ENCODE measurements around the gene SMIM11.
"Not testable (repeated sequence)": the region's sequence is repeated elsewhere in the genome, so short reads cannot be mapped to it uniquely, and the experiment has no call there.

The SMIM11 gene

DNA sequence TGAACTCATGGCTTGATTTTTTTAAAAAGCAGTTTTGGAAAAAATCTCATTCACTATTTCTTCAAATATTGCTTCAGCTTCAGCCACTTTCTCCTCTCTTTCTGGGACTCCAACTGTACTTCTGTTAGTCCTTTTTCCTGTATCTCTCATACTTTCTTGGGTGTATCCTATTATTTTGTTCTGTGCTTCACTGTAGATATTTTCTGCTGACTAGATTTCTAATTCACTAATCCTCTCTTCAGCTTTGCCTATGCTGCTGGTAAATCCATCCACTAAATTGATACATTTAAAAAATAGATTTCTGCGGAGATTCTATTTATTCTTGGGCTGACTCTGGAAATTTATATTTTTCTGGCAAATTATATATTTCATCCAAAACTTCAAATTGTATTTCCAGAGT is 16.4 kb upstream of the SMIM11 start:
- H3K27me3 ChIP-seq (ENCODE audit: control insufficient read depth, insufficient read depth, low read length): no peaks in the 10 kb centered on the region
- no peaks in the 10 kb centered on the region for H3K9me3 ChIP-seq (ENCODE audit: control insufficient read depth, insufficient read depth, low read length)
- no peak overlapping the region for H3K4me3 ChIP-seq (ENCODE audit: low read depth, low read length)
- no peaks in the 10 kb centered on the region for H3K36me3 ChIP-seq (ENCODE audit: control insufficient read depth, insufficient read depth, low read length)
- no peaks in the 10 kb centered on the region for H3K4me1 ChIP-seq (ENCODE audit: control insufficient read depth, insufficient read depth, low read length)
- no peak overlapping the region for H3K9ac ChIP-seq (ENCODE audit: low read depth, low read length)

DNA sequence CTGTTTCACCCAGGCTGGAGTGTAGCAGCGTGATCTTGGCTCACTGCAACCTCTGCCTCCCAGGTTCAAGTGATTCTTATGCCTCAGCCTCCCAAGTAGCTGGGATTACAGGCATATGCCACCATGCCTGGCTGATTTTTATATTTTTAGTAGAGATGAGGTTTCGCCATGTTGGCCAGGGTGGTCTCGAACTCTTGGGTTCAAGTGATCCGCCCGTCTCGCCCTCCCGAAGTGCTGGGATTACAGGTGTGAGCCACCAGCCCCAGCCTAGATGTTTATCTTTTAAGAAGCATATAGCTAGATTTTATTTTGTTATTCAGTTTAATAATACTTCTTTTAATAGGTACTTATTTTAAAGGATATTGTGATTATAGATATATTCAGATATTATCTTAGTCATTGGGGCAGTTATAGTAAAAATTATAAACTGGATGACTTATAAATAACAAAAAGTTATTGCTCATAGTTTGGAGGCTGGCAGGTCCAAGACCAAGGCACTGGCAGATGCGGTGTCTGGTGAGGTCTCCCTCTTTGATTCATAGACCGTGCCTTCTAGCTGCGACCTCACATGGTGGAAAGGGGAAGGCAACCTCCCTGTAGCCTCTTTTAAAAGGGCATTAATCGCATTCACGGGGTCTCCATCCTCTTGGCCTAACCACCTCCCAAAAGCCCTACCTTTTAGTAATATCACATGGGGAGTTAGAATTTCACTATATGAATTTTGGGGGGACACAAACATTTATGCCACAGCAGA is 14.6 kb upstream of the SMIM11 start:
- H3K27me3 ChIP-seq (ENCODE audit: control insufficient read depth, insufficient read depth, low read length): no peaks in the 10 kb centered on the region

DNA sequence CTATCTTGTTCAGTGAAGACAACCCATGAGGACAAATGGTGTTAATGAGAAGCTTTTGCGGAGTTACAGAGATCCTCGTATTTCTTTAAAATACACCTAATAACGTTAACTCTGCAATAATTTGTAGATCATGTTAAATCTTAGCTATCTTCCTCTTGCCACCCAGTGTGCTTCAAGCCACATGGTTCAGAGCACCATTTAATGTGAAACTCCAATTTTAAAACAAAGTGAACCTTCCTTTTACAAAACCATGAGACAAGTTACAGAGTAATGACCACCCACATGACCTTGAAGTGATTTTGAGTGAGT is 13.2 kb upstream of the SMIM11 start:
- Histone ChIP-seq H3K9me3 (ENCODE audit: control insufficient read depth, insufficient read depth, low read length) (no peaks in the 10 kb centered on the region), H3K4me3 (ENCODE audit: low read depth, low read length) (no peak overlapping the region), H3K27me3 (ENCODE audit: control insufficient read depth, insufficient read depth, low read length) (no peaks in the 10 kb centered on the region), H3K9ac (ENCODE audit: low read depth, low read length) (no peak overlapping the region), H3K4me1 (ENCODE audit: control insufficient read depth, insufficient read depth, low read length) (no peaks in the 10 kb centered on the region), H3K36me3 (ENCODE audit: control insufficient read depth, insufficient read depth, low read length) (no peaks in the 10 kb centered on the region)

More for the DNA sequence above, 14.6 kb upstream of the SMIM11 start:
- Histone ChIP-seq H3K9me3 (ENCODE audit: control insufficient read depth, insufficient read depth, low read length) (no peaks in the 10 kb centered on the region), H3K36me3 (ENCODE audit: control insufficient read depth, insufficient read depth, low read length) (no peaks in the 10 kb centered on the region), H3K4me1 (ENCODE audit: control insufficient read depth, insufficient read depth, low read length) (no peaks in the 10 kb centered on the region), H3K9ac (ENCODE audit: low read depth, low read length) (no peak overlapping the region), H3K4me3 (ENCODE audit: low read depth, low read length) (no peak overlapping the region)

DNA sequence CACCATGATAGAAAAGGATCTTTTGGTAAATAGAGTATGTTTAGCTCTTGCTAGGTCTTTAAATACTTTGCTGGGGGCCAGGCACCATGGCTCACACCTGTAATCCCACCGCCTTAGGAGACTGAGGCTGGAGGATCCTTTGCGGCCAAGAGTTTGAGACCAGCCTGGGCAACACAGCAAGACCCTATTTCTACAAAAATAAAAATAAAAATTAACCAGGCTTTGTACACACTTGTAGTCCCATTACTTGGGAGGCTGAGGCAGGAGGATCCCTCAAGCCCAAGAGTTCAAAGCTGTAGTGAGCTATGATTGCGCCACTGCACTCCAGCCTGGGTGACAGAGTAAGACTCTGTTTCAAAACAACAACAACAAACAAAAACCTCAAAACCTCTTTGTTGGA is 12.6 kb upstream of the SMIM11 start:
- Histone ChIP-seq H3K36me3 (ENCODE audit: control insufficient read depth, insufficient read depth, low read length) (no peaks in the 10 kb centered on the region), H3K9me3 (ENCODE audit: control insufficient read depth, insufficient read depth, low read length) (no peaks in the 10 kb centered on the region), H3K9ac (ENCODE audit: low read depth, low read length) (no peak overlapping the region), H3K4me1 (ENCODE audit: control insufficient read depth, insufficient read depth, low read length) (peaks cover 1% of the 10 kb centered on the region), H3K27me3 (ENCODE audit: control insufficient read depth, insufficient read depth, low read length) (no peaks in the 10 kb centered on the region), H3K4me3 (ENCODE audit: low read depth, low read length) (no peak overlapping the region)

- Histone ChIP-seq H3K36me3 (ENCODE audit: control insufficient read depth, insufficient read depth, low read length) (no peaks in the 10 kb centered on the region), H3K9me3 (ENCODE audit: control insufficient read depth, insufficient read depth, low read length) (no peaks in the 10 kb centered on the region), H3K4me1 (ENCODE audit: control insufficient read depth, insufficient read depth, low read length) (peaks cover 3% of the 10 kb centered on the region), H3K9ac (ENCODE audit: low read depth, low read length) (no peak within 1 kb of the TSS), H3K27me3 (ENCODE audit: control insufficient read depth, insufficient read depth, low read length) (no peaks in the 10 kb centered on the region), H3K4me3 (ENCODE audit: low read depth, low read length) (no peak within 1 kb of the TSS)
Measured at GRCh38 chr21:34363733-34364132, 11.6 kb upstream of the SMIM11 start, which contains the start of gene KCNE2. Gene KCNE2, plus strand, starts transcription at chr21:34364006. Its CDS starts 6,473 bp downstream, at chr21:34370479.

DNA sequence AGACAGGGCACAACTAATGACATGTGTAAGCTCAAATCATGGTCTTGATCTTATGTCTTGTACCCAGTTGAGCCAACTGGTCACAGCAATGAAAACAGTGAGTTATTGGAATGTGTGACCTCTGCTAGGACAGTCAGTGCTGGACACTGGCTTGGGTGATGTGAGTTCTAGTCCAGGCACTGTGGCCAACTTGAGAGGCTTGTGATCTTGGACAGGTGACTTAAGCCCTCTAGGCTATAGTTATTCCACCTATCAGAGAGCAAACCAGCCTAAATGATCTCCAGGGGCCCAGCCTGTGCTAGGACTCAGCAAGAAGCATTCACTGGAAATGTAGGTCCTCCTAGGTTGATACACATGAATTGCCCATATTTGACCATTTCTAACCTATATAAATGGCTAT is 10.4 kb upstream of the SMIM11 start:
- Histone ChIP-seq H3K4me3 (ENCODE audit: low read depth, low read length) (no peak overlapping the region), H3K4me1 (ENCODE audit: control insufficient read depth, insufficient read depth, low read length) (peaks cover 3% of the 10 kb centered on the region), H3K36me3 (ENCODE audit: control insufficient read depth, insufficient read depth, low read length) (no peaks in the 10 kb centered on the region), H3K27me3 (ENCODE audit: control insufficient read depth, insufficient read depth, low read length) (no peaks in the 10 kb centered on the region), H3K9me3 (ENCODE audit: control insufficient read depth, insufficient read depth, low read length) (no peaks in the 10 kb centered on the region), H3K9ac (ENCODE audit: low read depth, low read length) (no peak overlapping the region)

DNA sequence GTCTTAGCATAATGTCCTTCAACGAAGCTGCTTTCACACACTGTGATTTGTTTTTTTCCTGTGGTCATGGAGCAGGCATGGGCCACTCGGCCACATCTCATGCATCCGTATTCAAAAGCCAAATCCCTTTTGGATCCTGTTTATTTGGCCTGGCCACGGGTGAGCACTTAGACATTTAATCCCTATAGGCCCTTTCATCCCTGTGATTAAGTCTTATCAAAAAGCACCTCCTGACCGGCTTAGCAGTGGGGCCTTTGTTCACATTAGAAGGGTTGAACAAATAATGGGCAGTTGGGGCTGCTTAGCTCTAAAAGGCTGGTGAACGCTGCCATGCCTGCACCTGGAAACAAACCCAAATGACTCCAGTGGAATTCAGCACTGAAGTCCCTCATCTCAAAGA is 9.5 kb upstream of the SMIM11 start:
- no peaks in the 10 kb centered on the region for H3K27me3 ChIP-seq (ENCODE audit: control insufficient read depth, insufficient read depth, low read length)

DNA sequence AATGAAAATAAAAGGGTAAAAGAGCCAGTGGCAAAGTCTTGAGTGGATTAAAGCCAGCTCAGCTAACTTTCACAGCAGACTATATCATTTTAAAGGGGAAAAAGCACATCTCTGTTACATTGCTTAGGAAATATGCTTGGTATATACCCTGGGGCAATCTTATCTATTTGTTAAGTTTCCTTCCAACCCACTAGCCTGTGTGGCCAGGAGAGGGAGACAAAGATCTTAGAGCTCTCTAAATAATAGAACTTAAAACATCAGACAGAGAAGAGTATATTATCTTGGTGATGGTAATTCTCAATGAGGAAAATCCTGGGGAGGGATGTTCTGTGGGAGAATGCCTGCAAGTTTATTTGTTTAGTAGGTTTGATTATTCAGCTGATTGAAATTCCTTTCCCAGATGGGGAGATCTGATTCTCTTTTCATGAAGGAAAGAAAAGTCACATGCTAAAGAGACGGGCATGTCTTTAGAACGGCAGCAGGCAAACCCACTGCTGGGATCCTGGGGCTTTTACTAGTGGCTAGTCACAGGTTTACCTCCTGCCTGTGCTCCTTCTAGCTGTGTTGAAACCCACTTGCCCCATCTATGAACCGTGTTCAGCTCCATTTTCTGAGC is 7.9 kb upstream of the SMIM11 start:
- peaks cover 3% of the 10 kb centered on the region for H3K4me1 ChIP-seq (ENCODE audit: control insufficient read depth, insufficient read depth, low read length)

More for the DNA sequence above, 9.5 kb upstream of the SMIM11 start:
- Histone ChIP-seq H3K4me1 (ENCODE audit: control insufficient read depth, insufficient read depth, low read length) (peaks cover 3% of the 10 kb centered on the region), H3K9me3 (ENCODE audit: control insufficient read depth, insufficient read depth, low read length) (no peaks in the 10 kb centered on the region), H3K36me3 (ENCODE audit: control insufficient read depth, insufficient read depth, low read length) (no peaks in the 10 kb centered on the region), H3K4me3 (ENCODE audit: low read depth, low read length) (no peak overlapping the region), H3K9ac (ENCODE audit: low read depth, low read length) (no peak overlapping the region)

DNA sequence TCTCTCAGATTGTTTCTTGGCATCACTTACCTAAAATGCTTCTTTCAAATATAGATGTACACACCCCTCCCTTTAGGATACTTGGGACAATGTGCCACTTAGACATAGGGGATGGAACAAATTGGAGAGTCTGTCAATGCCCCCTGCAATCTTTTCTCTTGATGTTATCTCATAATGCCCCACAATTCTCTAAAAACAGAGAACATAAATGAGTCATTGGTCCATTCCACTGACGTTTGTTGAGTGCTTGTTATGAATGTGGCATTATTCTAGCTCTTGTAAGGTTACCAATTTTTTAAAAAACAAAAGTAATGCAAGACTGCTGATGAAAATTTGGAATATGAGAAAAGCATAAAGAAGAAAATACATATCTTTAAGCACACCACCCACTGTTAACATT is 5.6 kb upstream of the SMIM11 start:
- Histone ChIP-seq H3K4me3 (ENCODE audit: low read depth, low read length) (no peak overlapping the region), H3K27me3 (ENCODE audit: control insufficient read depth, insufficient read depth, low read length) (no peaks in the 10 kb centered on the region), H3K36me3 (ENCODE audit: control insufficient read depth, insufficient read depth, low read length) (no peaks in the 10 kb centered on the region), H3K9me3 (ENCODE audit: control insufficient read depth, insufficient read depth, low read length) (no peaks in the 10 kb centered on the region), H3K9ac (ENCODE audit: low read depth, low read length) (no peak overlapping the region), H3K4me1 (ENCODE audit: control insufficient read depth, insufficient read depth, low read length) (peaks cover 8% of the 10 kb centered on the region)

More for the DNA sequence above, 7.9 kb upstream of the SMIM11 start:
- no peaks in the 10 kb centered on the region for H3K9me3 ChIP-seq (ENCODE audit: control insufficient read depth, insufficient read depth, low read length)
- no peak overlapping the region for H3K9ac ChIP-seq (ENCODE audit: low read depth, low read length)
- H3K4me3 ChIP-seq (ENCODE audit: low read depth, low read length): no peak overlapping the region
- no peaks in the 10 kb centered on the region for H3K27me3 ChIP-seq (ENCODE audit: control insufficient read depth, insufficient read depth, low read length)
- H3K36me3 ChIP-seq (ENCODE audit: control insufficient read depth, insufficient read depth, low read length): no peaks in the 10 kb centered on the region

DNA sequence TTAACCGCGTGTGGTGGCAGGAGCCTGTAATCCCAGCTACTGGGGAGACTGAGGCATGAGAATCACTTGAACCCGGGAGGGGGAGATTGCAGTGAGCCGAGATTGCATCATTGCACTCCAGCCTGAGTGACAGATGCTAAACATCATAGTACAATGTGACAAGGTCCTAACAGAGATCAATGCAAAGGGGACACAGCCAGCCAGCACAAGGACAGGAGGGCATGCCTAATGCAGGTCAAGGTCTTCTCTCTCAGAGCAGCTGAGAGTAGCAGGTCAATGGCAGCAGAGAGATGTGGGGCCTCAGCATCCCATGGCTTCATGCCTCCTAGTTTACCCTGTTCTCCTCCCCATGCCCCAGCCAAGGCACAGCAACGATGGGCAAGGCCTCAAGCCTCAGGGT is 3.0 kb upstream of the SMIM11 start:
- no peak overlapping the region for H3K4me3 ChIP-seq (ENCODE audit: low read depth, low read length)
- no peaks in the 10 kb centered on the region for H3K27me3 ChIP-seq (ENCODE audit: control insufficient read depth, insufficient read depth, low read length)
- no peaks in the 10 kb centered on the region for H3K36me3 ChIP-seq (ENCODE audit: control insufficient read depth, insufficient read depth, low read length)
- H3K4me1 ChIP-seq (ENCODE audit: control insufficient read depth, insufficient read depth, low read length): peaks cover 8% of the 10 kb centered on the region
- H3K9ac ChIP-seq (ENCODE audit: low read depth, low read length): no peak overlapping the region
- H3K9me3 ChIP-seq (ENCODE audit: control insufficient read depth, insufficient read depth, low read length): no peaks in the 10 kb centered on the region

- H3K36me3 ChIP-seq (ENCODE audit: control insufficient read depth, insufficient read depth, low read length); H3K27me3 ChIP-seq (ENCODE audit: control insufficient read depth, insufficient read depth, low read length); H3K9ac ChIP-seq (ENCODE audit: low read depth, low read length); H3K4me1 ChIP-seq (ENCODE audit: control insufficient read depth, insufficient read depth, low read length); H3K9me3 ChIP-seq (ENCODE audit: control insufficient read depth, insufficient read depth, low read length); H3K4me3 ChIP-seq (ENCODE audit: low read depth, low read length): not testable (repeated sequence)
Measured at GRCh38 chr21:34374462-34374861, 845 bp upstream of the SMIM11 start.

- not testable (repeated sequence) for H3K27me3 ChIP-seq (ENCODE audit: control insufficient read depth, insufficient read depth, low read length); H3K4me3 ChIP-seq (ENCODE audit: low read depth, low read length); H3K9ac ChIP-seq (ENCODE audit: low read depth, low read length); H3K9me3 ChIP-seq (ENCODE audit: control insufficient read depth, insufficient read depth, low read length); H3K36me3 ChIP-seq (ENCODE audit: control insufficient read depth, insufficient read depth, low read length); H3K4me1 ChIP-seq (ENCODE audit: control insufficient read depth, insufficient read depth, low read length)
Measured at GRCh38 chr21:34375619-34375972, 289 bp downstream of the SMIM11 start.
